Upper lobe of right lung (tissue), 1 donor: Measurements from ENCODE around the gene UROD. TPM values are rescaled to one million over a fixed set of nuclear protein-coding genes. Genes with fewer than 3 reads are reported as not detected.
"Not testable (repeated sequence)": the region's sequence is repeated elsewhere in the genome, so short reads cannot be mapped to it uniquely, and the experiment has no call there.

Source experiments
- ATAC-seq: fragments of 200-7000 bp; cut with Tn5 transposase; one replicate; pipeline ENCODE4 v1.9.1; 2020; ENCODE audit warnings: mild to moderate bottlenecking, moderate library complexity
- DNase-seq: peaks from one replicate; pipeline ENCODE4 v3.0.0-alpha.2; 2020
- H3K27ac ChIP-seq: fragments of 200-600 bp; one replicate; pipeline ENCODE4 v1.8.0; 2022
- H3K27me3 ChIP-seq: fragments of 200-600 bp; one replicate; pipeline ENCODE4 v1.8.0; 2022; ENCODE audit warnings: mild to moderate bottlenecking
- H3K36me3 ChIP-seq: fragments of 200-600 bp; one replicate; pipeline ENCODE4 v1.8.0; 2022
- H3K4me1 ChIP-seq: fragments of 200-600 bp; one replicate; pipeline ENCODE4 v1.8.0; 2022
- H3K4me3 ChIP-seq: fragments of 200-600 bp; one replicate; pipeline ENCODE4 v1.8.0; 2022; ENCODE audit warnings: mild to moderate bottlenecking
- H3K9me3 ChIP-seq: fragments of 200-600 bp; one replicate; pipeline ENCODE4 v1.8.0; 2022
- intact Hi-C: fragments of 100-400 bp; cut with DNase I; formaldehyde crosslinking; loops from one replicate; pipeline ENCODE4 v1.11.0; 2022
- total RNA-seq: library from RNA; stranded (reverse); fragmentation: NEBNext Ultra II Directional; extraction: Animal tissue kit (Norgen Biotek cat#: 25700); gene quantifications from one replicate; pipeline ENCODE4 v1.2.1, GENCODE V29; 2021
- TF ChIP-seq, protein P1 (sequence below): fragments of 200-600 bp; IDR thresholded peaks from one replicate; pipeline ENCODE4 v1.8.0; 2022; ENCODE audit warnings: antibody characterized with exemption
- donor health status: DM: no; HTN: yes; CAD: no; lungs with severe emphysema.

The UROD gene
- total RNA-seq, 1 donor from 2014 or later, result 51.4 TPM

DNA sequence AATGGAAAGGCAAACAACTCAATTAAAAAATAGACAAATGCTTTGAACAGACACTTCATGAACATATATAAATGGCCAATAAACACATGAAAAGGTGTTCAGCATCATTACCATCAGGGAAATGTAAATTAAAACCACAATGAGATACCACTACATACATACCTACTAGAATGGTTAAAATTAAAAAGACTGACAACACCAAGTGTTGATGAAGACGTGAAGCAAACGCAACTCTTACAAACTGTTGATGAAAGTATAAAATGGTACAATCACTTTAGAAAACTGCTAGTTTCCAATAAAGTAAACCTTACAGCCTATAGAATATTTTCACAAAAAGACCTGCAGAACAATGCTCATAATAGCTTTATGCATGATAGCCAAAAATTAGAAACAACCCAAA is 35.8 kb upstream of the UROD start:
- intact Hi-C loops, result no loop called here
- DNase-seq, result no peak
- Histone ChIP-seq H3K27ac (no peak overlapping the region), H3K4me3 (no peak overlapping the region), H3K27me3 (no peaks in the 10 kb centered on the region), H3K4me1 (no peaks in the 10 kb centered on the region), H3K36me3 (peaks cover 65% of the 10 kb centered on the region), H3K9me3 (no peaks in the 10 kb centered on the region)
- no peak for ATAC-seq
- TF ChIP-seq, protein P1, sequence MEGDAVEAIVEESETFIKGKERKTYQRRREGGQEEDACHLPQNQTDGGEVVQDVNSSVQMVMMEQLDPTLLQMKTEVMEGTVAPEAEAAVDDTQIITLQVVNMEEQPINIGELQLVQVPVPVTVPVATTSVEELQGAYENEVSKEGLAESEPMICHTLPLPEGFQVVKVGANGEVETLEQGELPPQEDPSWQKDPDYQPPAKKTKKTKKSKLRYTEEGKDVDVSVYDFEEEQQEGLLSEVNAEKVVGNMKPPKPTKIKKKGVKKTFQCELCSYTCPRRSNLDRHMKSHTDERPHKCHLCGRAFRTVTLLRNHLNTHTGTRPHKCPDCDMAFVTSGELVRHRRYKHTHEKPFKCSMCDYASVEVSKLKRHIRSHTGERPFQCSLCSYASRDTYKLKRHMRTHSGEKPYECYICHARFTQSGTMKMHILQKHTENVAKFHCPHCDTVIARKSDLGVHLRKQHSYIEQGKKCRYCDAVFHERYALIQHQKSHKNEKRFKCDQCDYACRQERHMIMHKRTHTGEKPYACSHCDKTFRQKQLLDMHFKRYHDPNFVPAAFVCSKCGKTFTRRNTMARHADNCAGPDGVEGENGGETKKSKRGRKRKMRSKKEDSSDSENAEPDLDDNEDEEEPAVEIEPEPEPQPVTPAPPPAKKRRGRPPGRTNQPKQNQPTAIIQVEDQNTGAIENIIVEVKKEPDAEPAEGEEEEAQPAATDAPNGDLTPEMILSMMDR, result no peak

DNA sequence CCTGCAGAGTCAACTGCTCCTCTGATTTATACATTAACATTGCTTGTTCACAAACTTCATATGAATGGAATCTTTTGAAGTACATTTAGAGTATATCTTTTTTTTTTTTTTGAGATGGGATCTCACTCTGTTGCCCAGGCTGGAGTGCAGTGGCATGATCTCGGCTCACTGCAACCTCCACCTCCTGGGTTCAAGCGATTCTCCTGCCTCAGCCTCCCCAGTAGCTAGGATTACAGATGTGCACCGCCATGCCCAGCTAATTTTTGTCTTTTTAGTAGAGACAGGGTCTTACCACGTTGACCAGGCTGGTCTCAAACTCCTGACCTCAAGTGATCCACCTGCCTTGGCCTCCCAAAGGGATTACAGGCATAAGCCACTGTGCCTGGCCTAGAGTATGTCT is 34.7 kb upstream of the UROD start:
- H3K27me3 ChIP-seq, H3K27ac ChIP-seq, DNase-seq, H3K4me1 ChIP-seq, intact Hi-C loops, H3K9me3 ChIP-seq, ATAC-seq, H3K4me3 ChIP-seq: not testable (repeated sequence)
- H3K36me3 ChIP-seq, result peaks cover 65% of the 10 kb centered on the region

DNA sequence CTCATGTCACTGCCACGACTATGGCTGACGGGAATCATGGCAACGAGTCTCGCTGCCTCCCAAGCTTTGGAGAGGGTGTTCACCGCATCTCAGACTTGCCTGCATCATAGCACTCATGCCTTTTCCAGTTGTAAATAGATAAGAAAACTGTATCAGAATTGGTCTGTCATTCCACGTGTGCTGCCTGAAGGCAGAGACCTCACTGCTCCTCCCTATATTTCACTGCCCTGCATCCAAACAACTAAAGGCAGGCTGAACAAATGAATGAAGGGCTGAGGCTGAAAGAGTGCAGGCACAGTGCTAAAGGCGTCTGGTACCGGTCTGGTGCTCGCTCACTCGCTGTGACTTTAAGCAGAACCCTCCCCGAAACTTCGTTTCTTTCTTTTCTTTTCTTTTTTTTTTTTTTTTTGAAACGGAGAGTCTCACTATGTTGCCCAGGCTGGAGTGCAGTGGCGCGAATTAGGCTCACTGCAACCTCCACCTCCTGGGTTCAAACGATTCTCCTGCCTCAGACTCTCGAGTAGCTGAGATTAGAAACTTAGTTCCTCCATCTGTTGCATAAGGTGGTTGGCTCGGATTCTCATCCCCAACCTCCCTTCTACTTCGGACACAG is 26.2 kb upstream of the UROD start:
- ATAC-seq, result no peak
- peaks cover 2% of the 10 kb centered on the region for H3K36me3 ChIP-seq
- TF ChIP-seq, protein P1, result no peak
- H3K4me3 ChIP-seq, result peak overlapping the region; percentile 91
- H3K27ac ChIP-seq, result peak overlapping the region; percentile 78
- DNase-seq, result no peak
- no peaks in the 10 kb centered on the region for H3K27me3 ChIP-seq
- intact Hi-C loops, result no loop called here
- no peaks in the 10 kb centered on the region for H3K9me3 ChIP-seq
- H3K4me1 ChIP-seq, result peaks cover 9% of the 10 kb centered on the region

DNA sequence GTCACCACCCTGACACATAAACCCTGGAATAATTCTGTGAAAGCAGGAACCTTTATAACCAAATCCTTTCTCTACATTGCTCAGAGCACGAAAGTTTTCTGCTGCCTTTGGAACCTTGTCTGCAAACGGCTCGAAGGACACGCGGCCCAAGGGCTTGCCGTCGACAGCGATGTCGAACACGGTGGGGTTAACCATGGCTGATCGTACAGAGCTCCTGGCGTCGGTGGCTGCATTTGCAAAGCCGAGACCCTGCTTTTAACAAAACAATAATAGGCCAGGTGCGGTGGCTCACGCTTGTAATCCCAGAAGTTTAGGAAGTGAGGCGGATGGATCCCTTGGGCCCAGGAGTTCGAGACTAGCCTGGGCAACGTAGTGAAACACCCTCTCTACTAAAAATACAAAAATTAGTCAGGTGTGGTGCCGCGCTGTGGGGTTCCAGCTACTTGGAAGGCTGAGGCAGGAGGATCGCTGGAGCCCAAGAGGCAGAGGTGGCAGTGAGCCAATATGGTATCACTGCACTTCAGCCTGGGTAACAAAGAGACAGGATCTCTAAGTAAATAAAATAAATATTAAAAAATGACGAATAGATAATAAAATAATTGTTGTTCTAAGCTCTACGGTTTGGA is 23.4 kb upstream of the UROD start:
- no peaks in the 10 kb centered on the region for H3K9me3 ChIP-seq
- no peaks in the 10 kb centered on the region for H3K27me3 ChIP-seq
- no peaks in the 10 kb centered on the region for H3K36me3 ChIP-seq
- DNase-seq (no peak), ATAC-seq (no peak)
- intact Hi-C loops, result no loop called here
- H3K27ac ChIP-seq, result no peak overlapping the region
- no peak overlapping the region for H3K4me3 ChIP-seq
- TF ChIP-seq, protein P1, result no peak
- H3K4me1 ChIP-seq, result peaks cover 9% of the 10 kb centered on the region

DNA sequence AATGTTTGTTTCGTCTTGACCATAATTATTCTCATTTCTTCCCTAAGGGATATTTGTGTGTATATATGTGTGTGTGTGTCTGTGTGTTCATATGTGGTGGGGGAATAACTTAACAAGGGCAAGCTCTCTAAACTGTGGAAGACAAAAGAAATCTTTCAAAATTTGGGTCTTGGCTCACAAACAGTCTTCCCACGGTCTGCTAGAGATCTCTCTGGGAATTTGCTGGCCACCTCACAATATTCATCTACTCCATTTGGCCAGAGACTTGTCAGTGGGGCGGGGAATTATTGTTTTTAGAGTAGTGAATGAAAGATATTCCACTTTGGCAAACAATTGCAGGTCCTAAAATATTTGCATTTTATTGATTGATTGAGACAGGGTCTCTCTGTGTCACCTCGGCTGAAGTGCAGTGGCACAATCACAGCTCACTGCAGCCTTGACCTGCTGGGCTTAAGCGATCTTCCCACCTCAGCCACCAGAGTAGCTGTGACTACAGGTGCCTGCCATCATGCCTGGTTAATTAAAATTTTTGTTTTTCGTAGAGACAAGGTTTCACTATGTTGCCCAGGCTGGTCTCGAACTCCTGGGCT is 17.6 kb upstream of the UROD start:
- Histone ChIP-seq H3K4me3 (no peak overlapping the region), H3K27me3 (no peaks in the 10 kb centered on the region), H3K4me1 (no peaks in the 10 kb centered on the region), H3K36me3 (no peaks in the 10 kb centered on the region), H3K27ac (no peak overlapping the region), H3K9me3 (no peaks in the 10 kb centered on the region)
- intact Hi-C loops, result no loop called here
- DNase-seq, result peak; percentile 6
- TF ChIP-seq, protein P1, result no peak
- ATAC-seq, result no peak

DNA sequence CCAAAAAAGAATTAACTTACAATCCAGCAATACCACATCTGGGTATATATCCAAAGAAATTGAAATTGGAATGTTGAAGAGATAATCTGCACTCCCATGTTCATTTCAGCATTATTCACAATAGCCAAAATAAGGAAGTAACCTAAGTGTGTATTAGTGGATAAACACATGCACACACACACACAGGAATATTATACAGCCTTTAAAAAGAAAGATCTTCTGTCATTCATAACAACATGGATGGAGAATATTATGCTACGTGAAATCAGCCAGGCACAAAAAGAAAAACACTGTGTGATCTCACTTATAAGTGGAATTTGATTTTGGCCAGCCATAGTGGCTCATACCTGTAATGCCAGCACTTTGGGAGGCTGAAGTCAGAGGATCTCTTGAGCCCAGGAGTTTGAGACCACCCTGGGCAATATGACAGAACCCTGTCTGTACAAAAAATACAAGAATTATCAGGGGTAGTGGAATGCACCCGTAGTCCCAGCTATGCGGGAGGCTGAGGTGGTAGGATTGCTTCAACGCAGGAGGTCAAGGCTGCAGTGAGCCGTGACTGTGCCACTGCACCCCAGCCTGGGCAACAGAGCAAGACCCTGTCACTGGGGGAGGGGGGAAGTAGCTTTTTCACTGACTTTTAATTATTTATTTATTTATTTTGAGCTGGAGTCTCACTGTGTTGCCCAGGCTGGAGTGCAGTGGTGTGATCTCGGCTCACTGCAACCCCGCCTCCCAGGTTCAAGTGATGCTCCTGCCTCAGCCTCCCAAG is 16.4 kb upstream of the UROD start:
- Histone ChIP-seq H3K27ac (no peak overlapping the region), H3K36me3 (no peaks in the 10 kb centered on the region), H3K27me3 (no peaks in the 10 kb centered on the region), H3K4me3 (no peak overlapping the region), H3K9me3 (no peaks in the 10 kb centered on the region), H3K4me1 (peaks cover 4% of the 10 kb centered on the region)
- peak; percentile 29 for DNase-seq
- no peak for ATAC-seq
- TF ChIP-seq, protein P1, result no peak
- intact Hi-C loops, result no loop called here
